Gastroesophageal sphincter (tissue), 3 donors: ENCODE measurements around the gene CXCR5.

ENCODE experiments used
- CTCF ChIP-seq, 4 experiments: fragments of 200-600 bp in 2 of 4; fragments of 450-650 bp in 2 of 4; sonication (generic) in 1 of 4; IDR thresholded peaks; one replicate each; pipeline ENCODE4 v1.5.1; 2017 to 2019; ENCODE audit warnings: antibody characterized with exemption in 4 of 4, mild to moderate bottlenecking in 2 of 4, moderate library complexity in 2 of 4
- POLR2A ChIP-seq, 2 donors: fragments of 450-650 bp; IDR thresholded peaks; one replicate each; pipeline ENCODE4 v1.6.1; 2017; ENCODE audit warnings: antibody characterized with exemption in 2 of 2, mild to moderate bottlenecking in 2 of 2, moderate library complexity in 1 of 2

GRCh38 chr11:118896921-118897591 lies 13.4 kb downstream of the CXCR5 start:
- no peak for TF ChIP-seq CTCF (IDR thresholded peaks at IDR 0.05)
- TF ChIP-seq POLR2A (IDR thresholded peaks at IDR 0.05), result no peak
